NCI-H774 (cell line): ENCODE data around the gene SPSB4.
"Not testable (repeated sequence)": the region's sequence is repeated elsewhere in the genome, so short reads cannot be mapped to it uniquely, and the experiment has no call there.

Source experiments
- DNase-seq: peaks from one replicate; lab custom pipeline; 2025; lab: John Stamatoyannopoulos, UW

The SPSB4 gene

GRCh38 chr3:141095546-141095937 is 44.4 kb downstream of the SPSB4 start:
- no peak for DNase-seq

DNA sequence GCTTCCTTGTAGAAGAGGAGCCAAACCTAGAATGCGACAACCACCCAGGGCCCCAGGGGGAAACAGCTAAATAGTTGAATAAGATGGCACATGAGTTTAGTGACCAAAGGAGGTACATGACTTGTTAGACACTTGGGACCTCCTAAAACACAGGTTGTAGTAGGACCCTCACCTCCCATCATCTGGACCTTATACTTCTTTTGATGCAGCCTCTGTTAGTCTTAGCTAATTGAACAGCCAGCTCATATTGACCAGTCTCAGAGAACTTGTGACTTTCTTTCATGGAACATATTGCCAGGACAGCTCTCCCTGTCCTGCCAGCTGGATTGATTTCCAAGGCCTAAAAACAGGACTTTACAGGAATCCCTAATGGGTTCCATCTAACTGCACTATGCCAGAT is 45.0 kb downstream of the SPSB4 start:
- DNase-seq: no peak

DNA sequence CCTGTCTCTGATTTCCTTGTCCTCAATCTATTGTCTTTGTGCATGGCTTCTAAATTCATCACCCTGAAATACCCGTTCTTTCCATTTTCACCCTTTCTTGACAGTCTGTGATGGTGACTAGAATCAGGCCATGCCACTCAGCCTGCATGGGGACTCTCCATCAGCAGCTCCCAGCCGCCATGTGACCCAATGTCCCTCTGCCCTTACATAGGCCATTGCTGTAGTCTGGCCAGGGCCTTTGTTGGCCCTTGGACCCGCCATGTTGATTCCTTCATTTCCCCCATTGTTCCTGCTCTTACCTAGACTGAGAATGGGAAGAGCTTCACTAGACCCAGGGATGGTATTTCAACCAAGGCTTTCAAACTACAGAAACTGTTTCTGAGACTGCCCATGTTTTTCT is 45.8 kb downstream of the SPSB4 start:
- DNase-seq: no peak

DNA sequence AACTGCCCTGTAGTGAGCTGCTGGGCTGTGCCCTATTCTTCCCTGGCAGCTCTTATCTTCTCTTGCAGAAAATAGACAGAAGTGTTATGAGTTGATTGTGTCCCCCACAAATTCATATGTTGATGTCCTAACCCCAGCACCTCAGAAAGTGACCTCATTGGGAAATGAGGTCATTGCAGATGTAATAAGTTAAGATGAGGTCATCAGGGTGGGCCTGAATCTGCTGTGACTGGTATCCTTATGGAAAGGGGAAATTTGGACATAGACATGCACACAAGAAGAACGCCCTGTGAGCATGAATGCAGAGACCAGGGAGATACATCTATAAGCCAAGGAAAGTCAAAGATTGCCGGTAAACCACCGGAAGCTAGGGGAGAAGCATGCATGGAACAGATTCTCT is 49.0 kb downstream of the SPSB4 start:
- DNase-seq: no peak

DNA sequence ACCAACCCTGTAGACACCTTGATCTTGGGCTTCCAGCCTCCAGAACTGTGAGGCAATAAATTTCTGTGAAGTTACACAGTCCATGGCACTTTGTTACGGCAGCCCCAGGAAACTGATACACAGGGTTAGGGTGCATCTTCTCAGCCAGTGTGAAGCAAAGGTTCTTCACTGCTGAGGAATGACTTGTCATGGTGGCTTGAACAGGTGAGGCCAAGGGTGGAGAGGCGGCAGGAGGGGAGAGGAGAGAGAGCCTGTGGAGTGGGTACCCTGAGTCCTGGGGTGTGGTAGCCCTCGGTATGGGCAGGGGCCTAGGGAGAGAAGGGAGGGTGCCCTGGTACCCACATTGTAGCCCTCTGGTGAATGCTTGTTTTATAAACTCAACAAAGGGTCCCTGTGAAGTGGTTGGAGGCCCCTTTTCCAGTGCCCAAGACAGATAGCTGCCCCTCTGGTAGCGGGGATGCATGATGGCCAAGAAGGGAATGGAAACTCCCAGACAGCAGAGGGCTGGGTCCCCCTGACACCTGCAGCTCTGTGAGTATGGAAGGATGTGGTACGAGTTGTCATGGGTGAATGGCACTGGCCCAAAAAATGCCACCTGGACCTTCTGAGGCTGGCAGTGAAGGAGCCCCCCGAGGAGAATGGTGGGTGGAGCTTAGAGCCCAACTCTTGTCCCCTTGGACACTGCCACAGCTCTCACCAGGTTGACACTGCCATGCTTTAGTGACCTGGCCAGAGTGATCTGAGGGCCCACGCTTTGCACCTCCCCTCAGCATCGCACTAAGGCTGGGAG is 49.6 kb downstream of the SPSB4 start:
- DNase-seq: no peak

- DNase-seq: no peak
Measured at GRCh38 chr3:141102372-141102771, 51.2 kb downstream of the SPSB4 start.

GRCh38 chr3:141103067-141103466 is 51.9 kb downstream of the SPSB4 start:
- DNase-seq: no peak

DNA sequence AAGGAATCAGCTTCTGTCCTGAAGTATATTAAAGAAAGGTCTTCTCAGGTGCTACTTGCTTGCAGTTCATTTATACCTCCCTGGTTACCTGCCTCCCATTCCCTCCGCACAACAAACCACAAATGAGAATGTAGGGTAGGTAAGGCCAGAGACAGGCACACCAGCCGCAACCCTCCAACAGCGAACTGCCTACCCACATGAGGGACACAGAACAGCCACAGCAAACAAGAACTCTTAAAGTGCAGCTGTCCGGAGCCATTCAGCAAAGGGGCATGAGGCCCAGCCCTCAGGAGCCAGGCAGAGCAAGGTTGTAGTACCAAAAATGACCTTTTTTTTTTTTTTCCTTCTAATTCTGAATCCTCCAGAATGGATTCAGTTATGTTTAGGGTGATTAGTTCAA is 52.4 kb downstream of the SPSB4 start:
- no peak for DNase-seq

DNA sequence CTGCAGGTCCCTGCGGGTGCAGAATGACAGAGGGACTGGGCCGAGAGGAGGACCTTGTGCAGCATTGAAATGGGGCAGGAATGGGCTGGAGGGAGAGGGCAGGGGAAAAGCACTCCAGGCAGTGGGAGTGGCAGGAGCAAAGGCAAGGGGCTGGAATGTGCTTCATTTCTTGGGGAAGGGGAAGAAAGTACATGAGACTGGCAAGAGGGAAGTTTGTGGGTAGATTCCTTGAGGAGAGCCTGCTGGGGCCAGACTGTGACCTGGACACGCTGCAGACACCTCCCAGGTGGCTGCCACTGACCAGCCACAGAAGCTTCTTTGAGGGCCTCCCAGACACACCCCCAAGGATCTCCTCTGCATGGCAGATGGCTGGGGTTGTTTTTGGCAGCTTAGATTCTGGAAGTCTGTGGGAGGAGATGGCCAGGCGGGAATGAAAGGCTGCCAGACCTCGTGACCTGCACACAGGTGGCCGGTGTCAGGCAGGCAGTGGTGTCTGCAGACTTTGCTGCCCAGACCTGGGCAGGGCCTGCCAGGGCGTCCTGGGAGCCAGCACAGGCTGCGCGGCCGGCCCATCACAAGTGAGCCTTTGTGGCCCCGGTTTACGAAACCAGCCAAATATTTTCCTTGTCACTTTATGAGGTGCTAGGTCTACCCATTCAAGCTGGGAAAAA is 53.1 kb downstream of the SPSB4 start:
- DNase-seq: no peak

- peak; percentile 65 for DNase-seq
Measured at GRCh38 chr3:141105828-141106628, 54.9 kb downstream of the SPSB4 start.

GRCh38 chr3:141106842-141107241 is 55.7 kb downstream of the SPSB4 start:
- no peak for DNase-seq

DNA sequence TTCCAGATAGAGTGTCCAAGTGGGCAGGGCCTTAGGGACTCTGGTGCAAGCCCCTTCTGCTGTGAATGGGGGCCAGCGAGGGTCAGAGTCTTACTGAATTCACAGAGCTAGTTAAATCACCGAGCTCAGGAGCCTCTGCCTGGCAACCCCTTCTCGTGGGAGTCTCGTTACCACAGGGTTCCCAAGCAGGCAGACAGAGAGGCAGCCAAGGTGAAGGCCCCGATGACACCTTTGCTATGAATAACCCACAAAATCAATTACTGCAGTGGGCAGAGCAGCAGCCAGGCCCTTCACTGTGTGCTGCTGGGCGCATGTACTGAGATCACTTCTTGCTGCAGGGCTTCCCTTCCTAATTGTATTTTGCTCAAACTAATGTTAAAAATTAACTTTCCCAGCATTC is 56.9 kb downstream of the SPSB4 start:
- no peak for DNase-seq

- no peak for DNase-seq
Measured at GRCh38 chr3:141109751-141110150, 58.6 kb downstream of the SPSB4 start.

DNA sequence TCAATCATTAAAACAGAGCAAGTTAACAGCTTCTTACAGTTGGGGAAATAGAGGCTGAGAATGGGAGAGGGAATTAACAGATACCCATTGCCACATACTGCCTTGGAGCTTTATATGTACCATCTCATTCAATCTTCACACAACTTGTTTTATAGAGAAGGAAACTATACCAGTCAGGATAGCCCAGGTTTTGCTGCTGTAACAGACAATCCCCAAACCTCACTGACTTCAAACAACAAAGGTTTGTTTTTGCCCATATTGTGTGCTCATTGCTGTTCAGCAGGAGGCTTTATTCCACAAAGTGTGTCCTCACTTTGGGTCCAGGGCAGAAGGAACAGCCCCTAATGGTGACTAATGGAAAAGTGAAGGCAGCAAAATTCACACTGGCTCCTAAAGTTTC is 59.2 kb downstream of the SPSB4 start:
- no peak for DNase-seq

DNA sequence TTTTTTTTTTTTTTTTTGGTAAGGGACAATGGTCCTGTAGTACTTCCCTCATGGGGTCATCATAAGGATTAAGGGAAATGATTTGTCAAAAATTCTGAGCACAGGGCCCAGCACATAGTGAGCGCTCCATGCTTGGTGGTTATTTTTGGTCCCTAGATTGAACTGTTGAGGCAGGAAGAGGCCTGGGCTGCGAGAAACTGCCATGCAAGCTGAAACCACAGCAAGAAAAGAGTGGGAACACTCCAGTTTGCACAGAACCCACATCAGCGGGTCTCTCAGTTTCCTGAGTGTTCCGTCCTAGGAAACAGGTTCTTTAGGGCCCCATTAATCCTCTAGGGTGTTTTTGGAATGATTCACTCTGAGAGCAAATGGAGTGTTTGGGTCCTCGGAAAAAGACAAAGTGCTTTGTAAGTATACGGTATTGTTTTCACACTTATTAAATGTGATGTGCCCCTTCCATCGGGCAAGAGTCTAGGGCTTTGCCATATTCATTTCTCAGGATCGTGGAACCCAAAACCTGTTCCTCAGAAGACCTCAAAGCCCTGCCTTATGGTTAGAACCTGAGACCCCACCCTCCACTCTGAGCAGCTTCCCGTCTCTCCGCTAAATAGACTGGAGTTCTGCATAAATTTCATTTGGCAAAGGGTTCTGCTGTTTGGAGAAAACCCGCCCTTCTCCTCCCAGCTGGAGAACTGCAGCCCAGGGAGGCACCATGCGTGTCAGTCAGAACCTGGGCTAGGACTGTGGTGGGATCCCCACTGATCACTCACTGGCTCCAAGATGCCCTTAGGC is 60.4 kb downstream of the SPSB4 start:
- no peak for DNase-seq

- no peak for DNase-seq
Measured at GRCh38 chr3:141112686-141113297, 61.6 kb downstream of the SPSB4 start.

GRCh38 chr3:141113680-141114079 is 62.5 kb downstream of the SPSB4 start:
- not testable (repeated sequence) for DNase-seq

- DNase-seq: no peak
Measured at GRCh38 chr3:141114179-141114745, 63.1 kb downstream of the SPSB4 start.

DNA sequence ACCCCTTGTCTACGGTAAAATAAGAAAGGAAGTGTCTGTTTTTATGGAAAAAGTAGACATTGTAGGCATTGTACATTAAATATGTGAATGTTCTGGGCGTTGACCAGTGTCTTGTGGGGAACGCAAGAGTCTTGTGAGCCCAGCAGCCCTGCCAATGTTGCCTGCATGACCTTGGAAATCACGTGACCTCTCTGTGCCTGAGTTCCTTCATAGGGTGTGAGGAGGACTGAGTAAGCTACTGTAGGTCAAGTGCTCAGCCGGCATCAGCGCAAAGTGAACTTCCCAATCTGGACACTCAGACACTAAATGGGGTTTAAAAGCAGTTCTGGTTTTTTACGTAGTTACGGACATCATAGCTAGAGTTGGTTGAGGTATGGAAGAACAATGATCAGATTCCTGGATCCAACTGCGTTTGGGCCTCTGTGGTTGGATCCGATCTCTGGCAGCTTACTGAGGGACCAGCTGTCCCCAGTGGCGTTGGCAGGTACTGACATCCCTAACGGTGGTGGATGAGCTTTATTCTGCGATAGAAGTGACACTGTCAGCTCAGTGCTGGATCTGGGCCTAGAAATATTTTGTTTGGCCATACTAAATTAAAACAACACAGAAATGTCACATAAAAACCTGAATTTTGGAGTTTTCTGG is 63.8 kb downstream of the SPSB4 start:
- DNase-seq: no peak

DNA sequence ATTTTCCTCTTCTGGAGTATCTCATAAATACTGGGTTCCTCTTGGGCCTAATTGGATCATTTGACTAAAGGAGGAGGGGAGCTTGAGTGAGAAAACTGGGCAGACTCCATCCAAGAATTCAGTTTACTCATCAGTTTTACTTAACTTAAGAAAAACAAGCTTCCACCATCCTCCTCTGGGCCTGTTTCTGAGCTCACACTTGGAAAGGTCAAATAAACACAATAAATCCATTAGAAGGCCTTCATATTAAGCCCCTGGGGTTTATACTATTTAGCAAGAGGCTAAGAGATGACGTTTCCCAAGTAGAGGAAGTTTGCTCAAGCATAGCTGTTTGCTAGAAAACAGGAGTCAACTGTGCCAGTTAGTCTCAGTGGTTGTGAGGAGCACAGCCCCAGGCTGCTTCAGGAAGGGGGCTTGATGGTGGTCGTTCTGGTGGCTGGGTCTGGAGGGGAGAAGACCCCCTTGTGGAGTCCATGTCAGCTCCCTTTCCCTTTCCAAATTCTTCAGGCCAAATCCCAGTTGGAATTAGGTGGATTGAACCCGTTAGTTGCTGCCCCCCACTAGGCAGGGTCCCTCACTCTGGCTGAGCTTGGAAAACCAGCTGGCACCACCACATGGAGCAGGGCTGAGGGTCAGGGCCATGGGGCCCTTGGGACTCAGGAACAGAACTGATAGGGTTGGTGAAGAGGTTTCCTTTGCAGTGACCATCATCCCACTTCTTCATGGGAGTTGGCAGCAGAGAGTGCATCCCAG is 64.8 kb downstream of the SPSB4 start:
- DNase-seq: no peak
